WERI-Rb-1 (cell line): Measurements from ENCODE around the gene ZNF511.

Experiments used
- DNase-seq: peaks from one replicate; pipeline ENCODE4 v3.0.0-alpha.2; 2020
- H3K27ac ChIP-seq: fragments of 250-450 bp; sonication (Bioruptor Pico); 2 replicates; pipeline ENCODE4 v1.5.1; 2020; ENCODE audit warnings: mild to moderate bottlenecking, moderate library complexity
- H3K27me3 ChIP-seq: fragments of 250-450 bp; sonication (Bioruptor Pico); 2 replicates; pipeline ENCODE4 v1.5.1; 2021; ENCODE audit warnings: mild to moderate bottlenecking, low read depth, moderate library complexity; ENCODE audit not compliant: insufficient read depth, severe bottlenecking
- H3K36me3 ChIP-seq: fragments of 250-450 bp; sonication (Bioruptor Pico); 2 replicates; pipeline ENCODE4 v1.5.1; 2020; ENCODE audit warnings: mild to moderate bottlenecking, moderate library complexity
- H3K4me3 ChIP-seq: 2 replicates; pipeline ENCODE4 v1.5.1; 2011; ENCODE audit warnings: low read depth, mild to moderate bottlenecking, control low read depth, low read length
- H3K9me3 ChIP-seq: fragments of 250-450 bp; sonication (Bioruptor Pico); 2 replicates; pipeline ENCODE4 v1.5.1; 2021; ENCODE audit warnings: mild to moderate bottlenecking, moderate library complexity; ENCODE audit not compliant: severe bottlenecking
- TF ChIP-seq, protein P1 (sequence below): IDR thresholded peaks from 2 replicates; pipeline ENCODE4 v1.5.1; 2011; ENCODE audit warnings: low read depth, mild to moderate bottlenecking, control low read depth, inconsistent platforms, low read length

The ZNF511 gene

DNA sequence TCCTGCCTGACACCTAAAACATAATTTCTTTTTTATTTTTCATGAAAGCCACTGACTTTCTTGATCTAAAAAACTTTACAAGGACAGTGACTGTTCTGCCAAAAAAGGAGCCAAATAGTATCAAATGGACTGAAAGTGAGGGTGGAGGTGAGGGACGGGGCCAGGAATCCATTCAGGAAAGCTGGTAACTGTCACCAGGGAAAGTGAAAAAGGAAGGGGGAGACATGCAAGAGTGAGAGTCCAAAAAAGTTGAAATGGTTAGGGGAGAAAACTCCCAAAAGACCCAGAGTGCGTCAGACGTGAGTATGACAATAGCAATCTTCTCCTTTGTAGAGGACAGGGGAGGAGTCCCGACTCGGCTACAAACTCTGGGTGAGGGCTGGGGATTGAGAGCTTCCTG lies 35.5 kb downstream of the ZNF511 start:
- Histone ChIP-seq H3K27ac (no peak overlapping the region), H3K27me3 (no peaks in the 10 kb centered on the region), H3K9me3 (no peaks in the 10 kb centered on the region), H3K4me3 (no peak overlapping the region), H3K36me3 (no peaks in the 10 kb centered on the region)
- TF ChIP-seq, protein P1, sequence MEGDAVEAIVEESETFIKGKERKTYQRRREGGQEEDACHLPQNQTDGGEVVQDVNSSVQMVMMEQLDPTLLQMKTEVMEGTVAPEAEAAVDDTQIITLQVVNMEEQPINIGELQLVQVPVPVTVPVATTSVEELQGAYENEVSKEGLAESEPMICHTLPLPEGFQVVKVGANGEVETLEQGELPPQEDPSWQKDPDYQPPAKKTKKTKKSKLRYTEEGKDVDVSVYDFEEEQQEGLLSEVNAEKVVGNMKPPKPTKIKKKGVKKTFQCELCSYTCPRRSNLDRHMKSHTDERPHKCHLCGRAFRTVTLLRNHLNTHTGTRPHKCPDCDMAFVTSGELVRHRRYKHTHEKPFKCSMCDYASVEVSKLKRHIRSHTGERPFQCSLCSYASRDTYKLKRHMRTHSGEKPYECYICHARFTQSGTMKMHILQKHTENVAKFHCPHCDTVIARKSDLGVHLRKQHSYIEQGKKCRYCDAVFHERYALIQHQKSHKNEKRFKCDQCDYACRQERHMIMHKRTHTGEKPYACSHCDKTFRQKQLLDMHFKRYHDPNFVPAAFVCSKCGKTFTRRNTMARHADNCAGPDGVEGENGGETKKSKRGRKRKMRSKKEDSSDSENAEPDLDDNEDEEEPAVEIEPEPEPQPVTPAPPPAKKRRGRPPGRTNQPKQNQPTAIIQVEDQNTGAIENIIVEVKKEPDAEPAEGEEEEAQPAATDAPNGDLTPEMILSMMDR = no peak
- no peak for DNase-seq

DNA sequence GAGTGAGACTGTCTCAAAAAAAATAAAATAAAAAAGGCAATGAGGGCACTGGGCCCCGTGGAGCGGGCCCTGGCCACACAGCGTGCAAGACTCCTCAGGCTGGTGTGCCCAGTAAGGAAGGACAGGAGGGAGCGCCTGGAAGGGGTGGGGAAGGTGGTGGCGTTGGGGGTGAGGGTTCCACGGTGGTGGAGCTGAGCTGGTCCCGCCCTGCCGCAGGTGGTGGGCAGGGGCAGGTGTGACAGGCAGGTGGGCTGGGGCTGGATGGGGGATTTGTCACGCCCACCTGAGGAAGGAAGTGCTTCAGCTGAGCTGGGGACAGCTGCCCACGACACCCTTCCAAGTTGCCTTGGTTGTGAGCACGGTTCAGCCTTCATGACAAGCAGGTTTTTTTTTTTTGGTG lies 37.7 kb downstream of the ZNF511 start:
- Histone ChIP-seq H3K9me3 (no peaks in the 10 kb centered on the region), H3K4me3 (no peak overlapping the region), H3K27me3 (no peaks in the 10 kb centered on the region), H3K27ac (no peak overlapping the region), H3K36me3 (no peaks in the 10 kb centered on the region)
- TF ChIP-seq, protein P1 = no peak
- DNase-seq = no peak

DNA sequence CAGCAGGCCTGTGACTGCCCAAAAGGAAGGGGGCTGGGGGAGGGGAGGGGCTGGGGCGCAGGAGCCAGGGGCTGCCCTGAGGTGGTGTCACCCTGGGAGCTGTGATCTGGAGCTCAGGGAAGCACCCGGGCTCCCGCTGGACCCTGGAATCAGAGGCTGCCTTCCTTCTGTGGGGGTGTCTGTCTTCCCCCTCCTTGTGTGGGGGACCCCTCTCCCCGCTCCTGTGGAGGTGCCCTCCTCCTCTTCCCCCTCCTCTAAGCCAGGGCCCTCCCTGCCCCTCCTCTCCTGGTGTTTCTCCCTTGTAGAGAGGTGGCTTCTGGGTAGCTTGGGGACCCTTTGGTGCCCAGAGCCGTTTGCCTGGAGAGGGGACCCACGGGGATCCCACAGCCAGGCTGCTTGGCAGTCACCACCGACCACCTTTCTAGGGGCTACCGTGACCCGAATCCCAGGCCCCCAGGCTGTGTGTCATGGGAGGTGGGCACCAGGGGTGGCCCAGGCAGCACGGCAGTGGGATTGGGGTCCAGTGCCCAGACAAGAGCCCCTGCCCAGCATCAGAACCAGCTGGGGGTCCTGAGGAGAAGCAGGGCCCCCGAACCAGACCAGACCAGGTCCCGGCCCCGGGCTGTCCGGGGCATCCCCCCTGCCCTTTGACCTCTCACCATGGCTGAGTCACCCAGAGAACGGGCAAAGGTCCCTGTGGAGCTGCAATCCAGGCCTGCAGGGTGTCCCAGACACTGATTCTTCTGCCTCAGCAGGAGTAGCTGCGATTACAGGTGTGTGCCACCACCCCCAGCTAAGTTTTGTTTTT lies 39.2 kb downstream of the ZNF511 start:
- Histone ChIP-seq H3K36me3 (no peaks in the 10 kb centered on the region), H3K9me3 (no peaks in the 10 kb centered on the region), H3K27ac (no peak overlapping the region), H3K27me3 (no peaks in the 10 kb centered on the region), H3K4me3 (no peak overlapping the region)
- no peak for DNase-seq
- TF ChIP-seq, protein P1 = no peak

DNA sequence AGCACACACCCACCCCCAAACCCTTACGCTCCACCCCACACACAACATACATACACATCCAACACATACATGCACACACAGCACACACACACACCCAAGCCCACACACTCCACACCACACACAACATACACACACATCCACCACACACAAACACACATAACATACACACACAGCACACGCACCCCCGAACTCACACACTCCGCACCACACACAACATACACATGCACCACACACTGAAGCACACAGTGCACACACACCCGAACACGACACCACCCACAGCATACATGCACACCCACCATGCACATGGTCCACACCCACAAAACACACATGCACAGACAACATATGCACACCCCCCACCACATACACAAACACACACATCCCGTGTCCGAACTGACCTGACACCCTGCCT lies 40.5 kb downstream of the ZNF511 start:
- TF ChIP-seq, protein P1 = no peak
- no peaks in the 10 kb centered on the region for H3K36me3 ChIP-seq
- H3K27ac ChIP-seq = no peak overlapping the region
- no peak overlapping the region for H3K4me3 ChIP-seq
- no peaks in the 10 kb centered on the region for H3K9me3 ChIP-seq
- H3K27me3 ChIP-seq = no peaks in the 10 kb centered on the region
- no peak for DNase-seq

DNA sequence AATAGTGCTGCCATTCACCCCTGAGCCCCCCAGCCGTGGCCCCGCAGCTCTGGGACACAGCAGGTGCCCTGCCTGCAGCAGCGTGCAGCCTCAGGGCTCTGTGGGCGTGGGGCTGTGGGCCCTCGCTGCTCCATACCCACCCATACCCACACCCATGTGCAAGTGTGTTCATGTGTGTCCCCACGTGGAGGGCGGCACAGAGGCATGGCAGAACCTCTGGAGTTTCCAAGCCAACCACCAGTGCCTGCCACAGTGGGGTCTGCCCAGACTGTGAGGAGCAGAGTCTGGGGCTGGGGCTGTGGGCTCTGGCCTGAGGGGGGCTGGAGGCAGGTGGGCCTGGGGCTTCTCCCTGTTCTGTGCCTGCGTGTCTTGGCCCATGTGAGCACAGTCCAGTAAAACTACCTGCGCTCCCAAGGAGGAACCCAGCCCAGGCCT lies 40.9 kb downstream of the ZNF511 start:
- Histone ChIP-seq H3K36me3 (no peaks in the 10 kb centered on the region), H3K9me3 (no peaks in the 10 kb centered on the region)
- TF ChIP-seq, protein P1 = no peak

More for the DNA sequence above, 40.9 kb downstream of the ZNF511 start:
- Histone ChIP-seq H3K27me3 (no peaks in the 10 kb centered on the region), H3K4me3 (no peak overlapping the region), H3K27ac (no peak overlapping the region)
- DNase-seq = no peak
